H1 (cell line): ENCODE results near the gene RAP2C. TPM values are rescaled to one million over a fixed set of nuclear protein-coding genes. Genes with fewer than 3 reads are reported as not detected.

Experiments
- CTCF ChIA-PET: fragments of 300-600 bp; sonication (Branson Sonifier 250); formaldehyde crosslinking; loops from one replicate; lab custom pipeline; 2021; ENCODE audit not compliant: partially characterized antibody; lab: Charles Lee
- POLR2A ChIA-PET: fragments of 300-600 bp; sonication (Branson Sonifier 250); formaldehyde crosslinking; loops from one replicate; lab custom pipeline; 2021; ENCODE audit warnings: inconsistent platforms; ENCODE audit not compliant: partially characterized antibody; lab: Charles Lee
- DNase-seq, 2 experiments: peaks; one replicate each; pipeline versions ENCODE4 v3.0.0 to v3.0.0-alpha.2; 2010 to 2022; ENCODE audit warnings: low spot score in 2 of 2, low read depth in 1 of 2, mixed read lengths in 1 of 2
- FAIRE-seq: peaks from 2 replicates; lab custom pipeline; 2011; peaks lifted over from hg19 to GRCh38; lab: Jason Lieb, UNC
- H2AFZ ChIP-seq: 2 replicates; pipeline ENCODE4 v1.8.1; 2012; ENCODE audit warnings: low read length, inconsistent platforms
- H2AK5ac ChIP-seq: 2 replicates; pipeline ENCODE4 v1.6.1; 2013; ENCODE audit warnings: low read depth, low read length
- H2BK120ac ChIP-seq: replicated peaks from 2 replicates; pipeline ENCODE3; 2013; ENCODE audit warnings: low read depth, low read length, inconsistent platforms
- H2BK12ac ChIP-seq: 2 replicates; pipeline ENCODE4 v1.6.1; 2013; ENCODE audit warnings: low read depth, low read length
- H2BK15ac ChIP-seq: 2 replicates; pipeline ENCODE4 v1.6.1; 2013; ENCODE audit warnings: low read length
- H2BK20ac ChIP-seq: 2 replicates; pipeline ENCODE4 v1.6.1; 2013; ENCODE audit warnings: low read length
- H2BK5ac ChIP-seq: 2 replicates; pipeline ENCODE4 v1.6.1; 2013; ENCODE audit warnings: low read depth, low read length
- H3K14ac ChIP-seq: 2 replicates; pipeline ENCODE4 v1.6.1; 2013; ENCODE audit warnings: inconsistent platforms; ENCODE audit not compliant: insufficient read length
- H3K18ac ChIP-seq: 2 replicates; pipeline ENCODE4 v1.6.1; 2013; ENCODE audit warnings: low read length; ENCODE audit errors: extremely low read depth
- H3K23ac ChIP-seq: 2 replicates; pipeline ENCODE4 v1.6.1; 2013; ENCODE audit warnings: inconsistent platforms; ENCODE audit not compliant: insufficient read length
- H3K23me2 ChIP-seq: 2 replicates; pipeline ENCODE4 v1.6.1; 2013; ENCODE audit warnings: low read depth, low read length
- H3K27ac ChIP-seq: 2 replicates; pipeline ENCODE4 v1.6.1; 2011; ENCODE audit warnings: low read depth, low read length, inconsistent platforms
- H3K27me3 ChIP-seq, 4 experiments: replicated peaks in 1 of 4; 1 replicate in 1 of 4; 2 replicates in 3 of 4; pipeline versions ENCODE4 v1.6.1 to v1.8.1; 2011 to 2013; ENCODE audit warnings: low read length in 3 of 4, mild to moderate bottlenecking in 3 of 4, inconsistent platforms in 2 of 4, mixed read lengths in 2 of 4, moderate library complexity in 1 of 4; ENCODE audit not compliant: control insufficient read depth in 3 of 4, insufficient read depth in 3 of 4; ENCODE audit errors: extremely low read depth in 1 of 4
- H3K36me3 ChIP-seq, 4 experiments: 2 replicates each; pipeline versions ENCODE4 v1.6.1 to v1.8.1; 2011 to 2013; ENCODE audit warnings: mild to moderate bottlenecking in 4 of 4, low read length in 3 of 4, moderate library complexity in 2 of 4, control low read depth in 1 of 4, inconsistent platforms in 1 of 4; ENCODE audit not compliant: insufficient read depth in 4 of 4, control insufficient read depth in 2 of 4
- H3K4ac ChIP-seq: replicated peaks from 2 replicates; pipeline ENCODE3; 2013; ENCODE audit warnings: low read length, low read depth, mixed read lengths, inconsistent platforms; ENCODE audit not compliant: insufficient read length
- H3K4me1 ChIP-seq, 4 experiments: replicated peaks in 1 of 4; 1 replicate in 1 of 4; 2 replicates in 3 of 4; pipeline versions ENCODE4 v1.6.1 to v1.8.1; 2011 to 2013; ENCODE audit warnings: low read length in 3 of 4, inconsistent platforms in 2 of 4, mixed read lengths in 1 of 4; ENCODE audit not compliant: insufficient read depth in 4 of 4, control insufficient read depth in 3 of 4
- H3K4me2 ChIP-seq, 2 experiments: 2 replicates each; pipeline versions ENCODE4 v1.6.1 to v1.8.1; 2011 to 2013; ENCODE audit warnings: low read depth in 2 of 2, low read length in 2 of 2, control low read depth in 1 of 2, inconsistent platforms in 1 of 2, mild to moderate bottlenecking in 1 of 2; ENCODE audit not compliant: insufficient read depth in 1 of 2
- H3K4me3 ChIP-seq, 4 experiments: fragments of 200-600, 300-600 bp in 1 of 4; sonication (generic), shearing (Covaris generic), sonication (Bioruptor Twin) in 1 of 4; 2 replicates each; pipeline versions ENCODE4 v1.5.1 to v1.8.1; 2011 to 2016; ENCODE audit warnings: low read length in 4 of 4, low read depth in 3 of 4, control low read depth in 2 of 4, inconsistent platforms in 2 of 4, mild to moderate bottlenecking in 2 of 4, mixed read lengths in 1 of 4, moderate library complexity in 1 of 4; ENCODE audit not compliant: insufficient read depth in 2 of 4; ENCODE audit errors: extremely low read depth in 1 of 4
- H3K56ac ChIP-seq: replicated peaks from 2 replicates; pipeline ENCODE3; 2013; ENCODE audit warnings: low read depth, mild to moderate bottlenecking, mixed read lengths, low read length, inconsistent platforms; ENCODE audit not compliant: insufficient read length
- H3K79me1 ChIP-seq: 2 replicates; pipeline ENCODE4 v1.6.1; 2013; ENCODE audit warnings: low read depth, low read length, control low read depth
- H3K79me2 ChIP-seq, 2 experiments: 2 replicates each; pipeline versions ENCODE4 v1.6.1 to v1.8.1; 2012 to 2013; ENCODE audit warnings: low read length in 2 of 2, mild to moderate bottlenecking in 2 of 2, inconsistent platforms in 1 of 2; ENCODE audit not compliant: insufficient read depth in 2 of 2, control insufficient read depth in 1 of 2
- H3K9ac ChIP-seq, 4 experiments: replicated peaks in 1 of 4; 1 replicate in 1 of 4; 2 replicates in 3 of 4; pipeline versions ENCODE4 v1.6.1 to v1.8.1; 2011 to 2013; ENCODE audit warnings: low read depth in 3 of 4, low read length in 3 of 4, control low read depth in 2 of 4, mild to moderate bottlenecking in 2 of 4, moderate library complexity in 2 of 4, inconsistent platforms in 1 of 4; ENCODE audit errors: extremely low read depth in 1 of 4
- H3K9me3 ChIP-seq, 2 experiments: 2 replicates each; pipeline versions ENCODE4 v1.6.1 to v1.8.1; 2012 to 2013; ENCODE audit warnings: mild to moderate bottlenecking in 2 of 2, moderate library complexity in 2 of 2, control low read depth in 1 of 2, inconsistent platforms in 1 of 2, low read depth in 1 of 2, low read length in 1 of 2, mixed read lengths in 1 of 2; ENCODE audit not compliant: insufficient read depth in 2 of 2
- H4K20me1 ChIP-seq, 2 experiments: replicated peaks in 1 of 2; 2 replicates each; pipeline versions ENCODE3 to v1.8.1; 2011 to 2013; ENCODE audit warnings: inconsistent platforms in 2 of 2, low read length in 2 of 2, mild to moderate bottlenecking in 1 of 2; ENCODE audit not compliant: insufficient read depth in 2 of 2, control insufficient read depth in 1 of 2
- H4K5ac ChIP-seq: 2 replicates; pipeline ENCODE4 v1.6.1; 2013; ENCODE audit warnings: low read length, low read depth, mixed read lengths, inconsistent platforms; ENCODE audit not compliant: insufficient read length
- H4K8ac ChIP-seq: 2 replicates; pipeline ENCODE4 v1.8.0; 2013; ENCODE audit warnings: mild to moderate bottlenecking, moderate library complexity, low read length, inconsistent platforms; ENCODE audit not compliant: insufficient read depth; ENCODE audit errors: extremely low read depth
- H4K91ac ChIP-seq: replicated peaks from 2 replicates; pipeline ENCODE3; 2013; ENCODE audit warnings: low read length, mixed read lengths, inconsistent platforms; ENCODE audit not compliant: insufficient read length
- ASH2L ChIP-seq: fragments of 200-600, 300-600 bp; sonication (generic); IDR thresholded peaks from one replicate; pipeline ENCODE4 v1.7.1; 2017; ENCODE audit warnings: low read length
- ATF3 ChIP-seq: IDR thresholded peaks from 2 replicates; pipeline ENCODE4 v1.6.1; 2011; ENCODE audit warnings: low read depth, mild to moderate bottlenecking, low read length; ENCODE audit not compliant: insufficient read depth
- BACH1 ChIP-seq: IDR thresholded peaks from 2 replicates; pipeline ENCODE4 v1.6.1; 2012; ENCODE audit warnings: low read length, improper control_type of control experiment
- CBX8 ChIP-seq: fragments of 300-800, 300-1000 bp; sonication (generic); IDR thresholded peaks from 2 replicates; pipeline ENCODE4 v1.7.1; 2016; ENCODE audit warnings: low read depth, low read length, borderline replicate concordance
- EZH2 ChIP-seq: fragments of 200-600 bp; sonication (generic); IDR thresholded peaks from 2 replicates; pipeline ENCODE4 v1.7.1; 2012; ENCODE audit warnings: low read depth, mild to moderate bottlenecking, moderate library complexity, low read length, inconsistent platforms; ENCODE audit not compliant: severe bottlenecking
- JUN ChIP-seq: IDR thresholded peaks from 2 replicates; pipeline ENCODE4 v1.6.1; 2011; ENCODE audit warnings: low read depth, mild to moderate bottlenecking, improper control_type of control experiment, low read length
- KDM5A ChIP-seq: fragments of 200-600 bp; IDR thresholded peaks from 2 replicates; pipeline ENCODE4 v1.7.1; 2012; ENCODE audit warnings: mild to moderate bottlenecking, low read length, inconsistent platforms, mixed read lengths
- POLR2A ChIP-seq, 2 experiments: IDR thresholded peaks; 1 replicate in 1 of 2; 2 replicates in 1 of 2; pipeline ENCODE4 v1.6.1; 2011; ENCODE audit warnings: low read depth in 2 of 2, low read length in 2 of 2, mild to moderate bottlenecking in 2 of 2; ENCODE audit errors: control extremely low read depth in 1 of 2
- RXRA ChIP-seq: IDR thresholded peaks from 2 replicates; pipeline ENCODE4 v1.6.1; 2011; ENCODE audit warnings: low read depth, mild to moderate bottlenecking, low read length, moderate library complexity; ENCODE audit not compliant: insufficient read depth
- SP1 ChIP-seq: IDR thresholded peaks from 2 replicates; pipeline ENCODE4 v1.6.1; 2011; ENCODE audit warnings: low read depth, low read length
- SP2 ChIP-seq: IDR thresholded peaks from 2 replicates; pipeline ENCODE4 v1.6.1; 2012; ENCODE audit warnings: mild to moderate bottlenecking, low read length, inconsistent platforms
- SRF ChIP-seq: IDR thresholded peaks from 2 replicates; pipeline ENCODE4 v1.6.1; 2011; ENCODE audit warnings: mild to moderate bottlenecking, low read depth, low read length, moderate library complexity
- TAF7 ChIP-seq: optimal IDR thresholded peaks from 2 replicates; pipeline ENCODE3; 2011; ENCODE audit warnings: low read depth, mild to moderate bottlenecking, inconsistent platforms, low read length, moderate library complexity, borderline replicate concordance
- YY1 ChIP-seq: IDR thresholded peaks from 2 replicates; pipeline ENCODE4 v1.6.1; 2011; ENCODE audit warnings: low read depth, mild to moderate bottlenecking, low read length
- ZNF274 ChIP-seq: IDR thresholded peaks from 2 replicates; pipeline ENCODE4 v1.7.0; 2012; ENCODE audit warnings: low read length, borderline replicate concordance; ENCODE audit errors: extremely low read depth
- WGBS, 2 experiments: shearing (Covaris generic) in 1 of 2; methylation state at CpG; one replicate each; pipeline versions ENCODE4 v1.1.6 to v1.1.7; 2013 to 2015; ENCODE audit warnings: low lambda C conversion rate in 2 of 2, mixed read lengths in 2 of 2, inconsistent platforms in 1 of 2, low coverage in 1 of 2, missing lambda C conversion rate in 1 of 2; ENCODE audit not compliant: insufficient replicate concordance in 2 of 2, insufficient coverage in 1 of 2, insufficient read length in 1 of 2; ENCODE audit errors: extremely low coverage in 1 of 2, missing lambda C conversion rate in 1 of 2; 5-methylcytosine and 5-hydroxymethylcytosine counted together
- polyA plus RNA-seq, 7 experiments: library from polyadenylated mRNA; depleted of rRNA in 3 of 7; stranded (reverse) in 5 of 7; unstranded in 2 of 7; fragments of >200 nt in 5 of 7; fragments of 200-250 nt in 2 of 7; gene quantifications; 1 replicate in 5 of 7; 2 replicates in 1 of 7; 4 replicates in 1 of 7; pipeline versions ENCODE4 v1.2.1 to v1.2.3, GENCODE V29; 2011 to 2013; ENCODE audit warnings: missing spikeins in 2 of 7, mixed read lengths in 2 of 7
- total RNA-seq: library from RNA; stranded (reverse); fragmentation: NEBNext Ultra II Directional; extraction: Animal tissue kit (Norgen Biotek cat#: 25700); gene quantifications from 2 replicates; pipeline ENCODE4 v1.2.1, GENCODE V29; 2021
- TF ChIP-seq, protein P1 (sequence below): IDR thresholded peaks from 2 replicates; pipeline ENCODE4 v1.6.1; 2012; ENCODE audit warnings: inconsistent platforms

RAP2C gene
- total and polyA plus RNA-seq, 2 of the 8 experiments (the other 6 are each of a cell fraction or from before 2014, with no cell fraction given): 4.7 to 20.5 TPM

DNA sequence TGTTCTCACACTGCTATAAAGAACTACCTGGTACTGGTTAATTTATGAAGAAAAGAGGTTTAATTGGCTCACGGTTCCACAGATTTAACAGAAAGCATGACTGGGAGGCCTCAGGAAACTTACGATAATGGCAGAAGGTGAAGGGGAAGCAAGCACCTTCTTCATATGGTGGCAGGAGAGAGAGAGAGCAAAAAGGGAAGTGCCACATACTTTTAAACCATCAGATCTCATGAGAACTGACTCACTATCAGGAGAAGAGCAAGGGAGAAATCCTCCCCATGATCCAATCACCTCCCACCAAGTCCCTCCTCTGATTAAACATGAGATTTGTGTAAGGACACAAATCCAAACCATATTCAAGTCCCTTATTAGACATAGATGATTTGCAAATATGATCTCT, 12.3 kb upstream of the RAP2C start:
- no peaks in the 10 kb centered on the region for H3K23me2 ChIP-seq
- H3K9ac ChIP-seq: no peak overlapping the region
- no peak overlapping the region for H4K5ac ChIP-seq
- POLR2A ChIA-PET: no interaction called here
- no peak overlapping the region for H3K18ac ChIP-seq
- H2BK12ac ChIP-seq: no peak overlapping the region
- no peak overlapping the region for H2AK5ac ChIP-seq
- 86% methylated on average over 2 of the region's 2 CpGs; no CpG with 5 or more reads in 1 of the 2 experiments for WGBS, 2 experiments
- H3K9me3 ChIP-seq: no peaks in the 10 kb centered on the region
- H2BK5ac ChIP-seq: no peak overlapping the region
- H2BK15ac ChIP-seq: no peak overlapping the region
- no peak overlapping the region for H3K56ac ChIP-seq
- H3K27ac ChIP-seq: no peak overlapping the region
- no peaks in the 10 kb centered on the region for H3K4me1 ChIP-seq
- FAIRE-seq (no peak), DNase-seq (no peak)
- H3K36me3 ChIP-seq: no peaks in the 10 kb centered on the region
- no peak overlapping the region for H3K4me3 ChIP-seq
- no peaks in the 10 kb centered on the region for H4K20me1 ChIP-seq
- no peaks in the 10 kb centered on the region for H3K27me3 ChIP-seq
- no peak overlapping the region for H3K14ac ChIP-seq
- no peak overlapping the region for H2AFZ ChIP-seq
- H3K79me1 ChIP-seq: no peaks in the 10 kb centered on the region
- no peak overlapping the region for H4K8ac ChIP-seq
- no peak overlapping the region for H4K91ac ChIP-seq
- H2BK120ac ChIP-seq: no peak overlapping the region
- no peak overlapping the region for H3K4me2 ChIP-seq
- H2BK20ac ChIP-seq: no peak overlapping the region
- no peak overlapping the region for H3K23ac ChIP-seq
- no peaks in the 10 kb centered on the region for H3K79me2 ChIP-seq
- CTCF ChIA-PET: no interaction called here
- no peak overlapping the region for H3K4ac ChIP-seq
- TF ChIP-seq TAF7 (no peak), KDM5A (no peak), ATF3 (no peak), ZNF274 (no peak), SP2 (no peak), SP1 (no peak), YY1 (no peak), CBX8 (no peak), EZH2 (no peak), JUN (no peak), RXRA (no peak), SRF (no peak), ASH2L (no peak), BACH1 (no peak), POLR2A (IDR thresholded peaks at IDR 0.05; ENCODE audit: control extremely low read depth in 1 of 2, low read depth in 2 of 2, low read length in 2 of 2) (no peak)
- TF ChIP-seq, protein P1, sequence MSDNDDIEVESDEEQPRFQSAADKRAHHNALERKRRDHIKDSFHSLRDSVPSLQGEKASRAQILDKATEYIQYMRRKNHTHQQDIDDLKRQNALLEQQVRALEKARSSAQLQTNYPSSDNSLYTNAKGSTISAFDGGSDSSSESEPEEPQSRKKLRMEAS: no peak
